Fibroblast of lung (primary cell): ENCODE data around the gene DDN. TPM values are rescaled to one million over a fixed set of nuclear protein-coding genes. Genes with fewer than 3 reads are reported as not detected.

Experiments
- DNase-seq, 2 donors: peaks; one replicate each; pipeline versions ENCODE4 v3.0.0 to v3.0.0-alpha.2; 2010; ENCODE audit warnings: low read depth in 2 of 2
- H2AFZ ChIP-seq: 2 replicates; pipeline ENCODE4 v1.5.1; 2012; ENCODE audit warnings: low read length, control low read depth, inconsistent platforms
- H3K27ac ChIP-seq: 2 replicates; pipeline ENCODE4 v1.5.1; 2011; ENCODE audit warnings: low read length, control low read depth; ENCODE audit not compliant: insufficient read depth
- H3K27me3 ChIP-seq: 2 replicates; pipeline ENCODE4 v1.5.1; 2011; ENCODE audit warnings: mild to moderate bottlenecking, low read length; ENCODE audit not compliant: control insufficient read depth, insufficient read depth
- H3K36me3 ChIP-seq: 2 replicates; pipeline ENCODE4 v1.5.1; 2011; ENCODE audit warnings: low read length; ENCODE audit not compliant: control insufficient read depth, insufficient read depth
- H3K4me1 ChIP-seq: 2 replicates; pipeline ENCODE4 v1.5.1; 2011; ENCODE audit warnings: low read length; ENCODE audit not compliant: control insufficient read depth, insufficient read depth; ENCODE audit errors: extremely low read depth
- H3K4me2 ChIP-seq: 2 replicates; pipeline ENCODE4 v1.5.1; 2011; ENCODE audit warnings: low read length, control low read depth; ENCODE audit not compliant: insufficient read depth; ENCODE audit errors: extremely low read depth
- H3K4me3 ChIP-seq, 4 experiments: fragments of 200-600 bp in 1 of 4; sonication (generic) in 1 of 4; replicated peaks in 1 of 4; 2 replicates each; pipeline ENCODE4 v1.5.1; 2011 to 2016; ENCODE audit warnings: low read length in 4 of 4, low read depth in 3 of 4, mild to moderate bottlenecking in 3 of 4, control low read depth in 2 of 4, inconsistent platforms in 1 of 4, mixed read lengths in 1 of 4; ENCODE audit not compliant: insufficient read depth in 1 of 4; ENCODE audit errors: control extremely low read depth in 1 of 4
- H3K79me2 ChIP-seq: 2 replicates; pipeline ENCODE4 v1.5.1; 2012; ENCODE audit warnings: mild to moderate bottlenecking, low read length, inconsistent platforms; ENCODE audit not compliant: control insufficient read depth, insufficient read depth
- H3K9ac ChIP-seq: 2 replicates; pipeline ENCODE4 v1.5.1; 2011; ENCODE audit warnings: mild to moderate bottlenecking, low read length, control low read depth; ENCODE audit not compliant: insufficient read depth
- H3K9me3 ChIP-seq: 2 replicates; pipeline ENCODE4 v1.5.1; 2012; ENCODE audit warnings: low read depth, low read length; ENCODE audit not compliant: control insufficient read depth, insufficient read depth
- H4K20me1 ChIP-seq: 2 replicates; pipeline ENCODE4 v1.5.1; 2011; ENCODE audit warnings: low read length; ENCODE audit not compliant: control insufficient read depth, insufficient read depth; ENCODE audit errors: extremely low read depth
- EZH2 ChIP-seq: IDR thresholded peaks from 2 replicates; pipeline ENCODE4 v1.5.1; 2012; ENCODE audit warnings: low read length, control low read depth, mild to moderate bottlenecking; ENCODE audit errors: missing control alignments
- polyA plus RNA-seq, 2 donors: library from polyadenylated mRNA; depleted of rRNA in 1 of 2; stranded (reverse) in 1 of 2; unstranded in 1 of 2; fragments of >200 nt; gene quantifications; 2 replicates each; pipeline ENCODE4 v1.2.1, GENCODE V29; 2011 to 2012; ENCODE audit warnings: missing spikeins in 1 of 2
- total RNA-seq: library from RNA; depleted of rRNA; stranded (reverse); fragments of >200 nt; gene quantifications from 2 replicates; pipeline ENCODE4 v1.2.1, GENCODE V29; 2014
- TF ChIP-seq, protein P1 (sequence below), 2 donors: IDR thresholded peaks in 1 of 2; conservative IDR thresholded peaks in 1 of 2; 1 replicate in 1 of 2; 2 replicates in 1 of 2; pipeline ENCODE4 v1.5.1; 2011 to 2012; ENCODE audit warnings: low read length in 2 of 2, control low read depth in 1 of 2, inconsistent platforms in 1 of 2, low read depth in 1 of 2, mild to moderate bottlenecking in 1 of 2

Gene DDN
- total and polyA plus RNA-seq, 2 donors (not counting 1 experiment from before 2014, with no cell fraction given): under 0.01 to 0.09 TPM

DNA sequence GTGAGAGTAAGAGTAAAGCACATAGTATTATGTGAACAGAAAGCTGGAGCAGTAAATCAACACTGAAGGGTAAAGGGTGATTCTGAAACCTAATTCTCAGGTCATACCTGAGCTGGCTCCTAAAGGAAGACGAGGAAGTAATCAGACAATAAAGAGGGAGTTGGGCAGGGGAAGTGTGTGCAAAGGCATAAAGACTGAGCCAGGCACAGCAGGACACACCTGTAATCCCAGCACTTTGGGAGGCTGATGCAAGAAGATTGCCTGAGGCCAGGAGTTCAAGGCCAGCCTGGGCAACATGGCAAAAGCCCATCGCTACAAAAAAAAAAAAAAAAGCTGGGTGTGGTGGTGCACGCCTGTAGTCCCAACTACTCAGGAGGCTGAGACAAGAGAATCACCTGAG lies 51.4 kb downstream of the DDN start:
- H3K27me3 ChIP-seq: no peaks in the 10 kb centered on the region
- no peaks in the 10 kb centered on the region for H3K4me1 ChIP-seq
- TF ChIP-seq EZH2: no peak
- TF ChIP-seq, protein P1, sequence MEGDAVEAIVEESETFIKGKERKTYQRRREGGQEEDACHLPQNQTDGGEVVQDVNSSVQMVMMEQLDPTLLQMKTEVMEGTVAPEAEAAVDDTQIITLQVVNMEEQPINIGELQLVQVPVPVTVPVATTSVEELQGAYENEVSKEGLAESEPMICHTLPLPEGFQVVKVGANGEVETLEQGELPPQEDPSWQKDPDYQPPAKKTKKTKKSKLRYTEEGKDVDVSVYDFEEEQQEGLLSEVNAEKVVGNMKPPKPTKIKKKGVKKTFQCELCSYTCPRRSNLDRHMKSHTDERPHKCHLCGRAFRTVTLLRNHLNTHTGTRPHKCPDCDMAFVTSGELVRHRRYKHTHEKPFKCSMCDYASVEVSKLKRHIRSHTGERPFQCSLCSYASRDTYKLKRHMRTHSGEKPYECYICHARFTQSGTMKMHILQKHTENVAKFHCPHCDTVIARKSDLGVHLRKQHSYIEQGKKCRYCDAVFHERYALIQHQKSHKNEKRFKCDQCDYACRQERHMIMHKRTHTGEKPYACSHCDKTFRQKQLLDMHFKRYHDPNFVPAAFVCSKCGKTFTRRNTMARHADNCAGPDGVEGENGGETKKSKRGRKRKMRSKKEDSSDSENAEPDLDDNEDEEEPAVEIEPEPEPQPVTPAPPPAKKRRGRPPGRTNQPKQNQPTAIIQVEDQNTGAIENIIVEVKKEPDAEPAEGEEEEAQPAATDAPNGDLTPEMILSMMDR (conservative IDR thresholded peaks at IDR 0.05 in 1 of 2, IDR thresholded peaks at IDR 0.05 in 1 of 2; ENCODE audit: low read depth in 1 of 2, low read length in 2 of 2): no peak
- H3K36me3 ChIP-seq: peaks cover 2% of the 10 kb centered on the region
- no peak overlapping the region for H3K4me2 ChIP-seq
- no peak overlapping the region for H3K4me3 ChIP-seq
- no peak overlapping the region for H2AFZ ChIP-seq
- DNase-seq: no peak
- H3K9me3 ChIP-seq: no peaks in the 10 kb centered on the region
- H4K20me1 ChIP-seq: no peaks in the 10 kb centered on the region
- peaks cover 33% of the 10 kb centered on the region for H3K79me2 ChIP-seq
- no peak overlapping the region for H3K9ac ChIP-seq
- no peak overlapping the region for H3K27ac ChIP-seq

DNA sequence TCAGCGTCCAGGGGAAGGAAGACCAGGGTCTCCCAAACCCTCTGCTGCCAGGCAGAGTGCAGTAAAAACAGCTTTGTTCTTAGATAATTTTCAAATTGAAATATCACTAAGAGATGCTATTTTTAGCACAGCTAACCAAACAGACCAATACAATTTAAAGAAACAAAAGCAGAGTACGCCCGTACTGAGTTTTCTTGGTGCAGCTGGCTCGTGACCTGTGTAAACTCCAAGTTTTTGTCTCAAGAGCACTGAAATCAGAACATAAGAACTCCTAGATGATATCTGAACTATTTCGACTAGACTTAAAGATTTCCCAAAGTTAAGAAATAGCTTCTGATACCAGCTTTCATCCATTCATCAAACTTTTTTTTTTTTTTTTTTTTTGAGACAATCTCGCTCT lies 52.2 kb downstream of the DDN start:
- no peaks in the 10 kb centered on the region for H3K36me3 ChIP-seq
- no peaks in the 10 kb centered on the region for H4K20me1 ChIP-seq
- no peak overlapping the region for H3K27ac ChIP-seq
- peaks cover 27% of the 10 kb centered on the region for H3K79me2 ChIP-seq
- DNase-seq: no peak
- no peak overlapping the region for H2AFZ ChIP-seq
- no peak overlapping the region for H3K9ac ChIP-seq
- no peaks in the 10 kb centered on the region for H3K4me1 ChIP-seq
- TF ChIP-seq EZH2: no peak
- TF ChIP-seq, protein P1 (conservative IDR thresholded peaks at IDR 0.05 in 1 of 2, IDR thresholded peaks at IDR 0.05 in 1 of 2; ENCODE audit: low read depth in 1 of 2, low read length in 2 of 2): no peak
- H3K9me3 ChIP-seq: no peaks in the 10 kb centered on the region
- H3K27me3 ChIP-seq: no peaks in the 10 kb centered on the region
- no peak overlapping the region for H3K4me3 ChIP-seq
- H3K4me2 ChIP-seq: no peak overlapping the region

DNA sequence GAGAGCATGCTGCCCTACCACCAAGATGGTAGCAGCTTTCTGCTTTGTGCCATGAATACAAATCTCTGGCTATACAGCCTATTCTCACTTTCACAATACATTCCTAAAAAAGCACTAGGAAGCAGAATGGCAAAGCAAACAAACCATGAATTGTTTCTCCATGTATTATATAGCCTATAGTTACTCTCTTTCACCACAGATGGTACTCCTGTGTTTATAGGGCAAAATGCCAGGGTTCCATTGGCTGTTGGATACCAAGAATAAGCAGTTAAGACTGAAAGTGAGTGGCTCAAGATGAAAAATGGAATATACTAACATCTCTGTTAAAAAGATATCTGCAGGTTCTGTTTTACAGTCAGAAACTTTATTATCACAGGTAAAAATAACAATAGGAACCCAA lies 53.0 kb downstream of the DDN start:
- Histone ChIP-seq H3K4me3 (no peak overlapping the region), H3K9me3 (no peaks in the 10 kb centered on the region), H3K9ac (no peak overlapping the region), H3K36me3 (no peaks in the 10 kb centered on the region), H4K20me1 (no peaks in the 10 kb centered on the region), H2AFZ (no peak overlapping the region), H3K4me1 (no peaks in the 10 kb centered on the region), H3K4me2 (no peak overlapping the region), H3K27me3 (no peaks in the 10 kb centered on the region), H3K79me2 (peaks cover 27% of the 10 kb centered on the region), H3K27ac (no peak overlapping the region)
- TF ChIP-seq EZH2: no peak
- TF ChIP-seq, protein P1 (conservative IDR thresholded peaks at IDR 0.05 in 1 of 2, IDR thresholded peaks at IDR 0.05 in 1 of 2; ENCODE audit: low read depth in 1 of 2, low read length in 2 of 2): no peak
- DNase-seq: peak in 1 of 2 donors; percentile 61

Other genes with a start within 250 kb of the DDN start
- gene ADCY6, start 210.3 kb downstream of the DDN start, total RNA-seq: 34.7 and 53.2 TPM in 2 replicates
- gene ADCY6, start 210.3 kb downstream of the DDN start, polyA plus RNA-seq: 14.4 and 27.4 TPM in 2 replicates
- 18.5 and 28.4 TPM in 2 replicates for gene CACNB3, start 180.9 kb downstream of the DDN start, total RNA-seq
- 40.6 and 46.2 TPM in 2 replicates for gene CACNB3, start 180.9 kb downstream of the DDN start, polyA plus RNA-seq
- 62.4 and 65.5 TPM in 2 replicates for gene DDX23, start 147.2 kb downstream of the DDN start, total RNA-seq
- gene DDX23, start 147.2 kb downstream of the DDN start, polyA plus RNA-seq: 48.6 and 65.1 TPM in 2 replicates
- under 0.01 and 0.17 TPM in 2 replicates for gene RND1, start 133.5 kb downstream of the DDN start, total RNA-seq
- gene RND1, start 133.5 kb downstream of the DDN start, polyA plus RNA-seq: 0.08 and 0.12 TPM in 2 replicates
- 10.0 and 12.6 TPM in 2 replicates for gene FKBP11, start 73.9 kb downstream of the DDN start, total RNA-seq
- 20.8 and 48.8 TPM in 2 replicates for gene FKBP11, start 73.9 kb downstream of the DDN start, polyA plus RNA-seq
- 24.7 and 28.1 TPM in 2 replicates for gene ARF3, start 41.9 kb downstream of the DDN start, total RNA-seq
- 182 and 220 TPM in 2 replicates for gene ARF3, start 41.9 kb downstream of the DDN start, polyA plus RNA-seq
- gene WNT10B, start 27.6 kb downstream of the DDN start, total RNA-seq: under 0.01 TPM in 1 of 2 replicates, not detected in the other
- gene WNT10B, start 27.6 kb downstream of the DDN start, polyA plus RNA-seq: 0.05 and 0.11 TPM in 2 replicates
- gene WNT1, start 21.1 kb downstream of the DDN start, total RNA-seq: not detected in 2 replicates
- not detected in 2 replicates for gene WNT1, start 21.1 kb downstream of the DDN start, polyA plus RNA-seq
- gene PRKAG1, start 19.4 kb upstream of the DDN start, total RNA-seq: 65.2 and 76.5 TPM in 2 replicates
- 107 and 110 TPM in 2 replicates for gene PRKAG1, start 19.4 kb upstream of the DDN start, polyA plus RNA-seq
- 21.1 and 33.0 TPM in 2 replicates for gene KMT2D, start 61.4 kb upstream of the DDN start, total RNA-seq
- gene KMT2D, start 61.4 kb upstream of the DDN start, polyA plus RNA-seq: 7.3 and 10.0 TPM in 2 replicates
- gene RHEBL1, start 70.6 kb upstream of the DDN start, total RNA-seq: 0.33 and 0.51 TPM in 2 replicates
- gene RHEBL1, start 70.6 kb upstream of the DDN start, polyA plus RNA-seq: 0.28 and 0.41 TPM in 2 replicates
- gene DHH, start 95.4 kb upstream of the DDN start, total RNA-seq: under 0.01 TPM in 2 replicates
- 0.01 TPM in 2 replicates for gene DHH, start 95.4 kb upstream of the DDN start, polyA plus RNA-seq
- gene LMBR1L, start 111.5 kb upstream of the DDN start, total RNA-seq: 53.2 and 54.2 TPM in 2 replicates
- 28.0 and 30.9 TPM in 2 replicates for gene LMBR1L, start 111.5 kb upstream of the DDN start, polyA plus RNA-seq
- 656 and 1,258 TPM in 2 replicates for gene TUBA1B, start 132.0 kb upstream of the DDN start, total RNA-seq
- 3,083 and 6,675 TPM in 2 replicates for gene TUBA1B, start 132.0 kb upstream of the DDN start, polyA plus RNA-seq
- 772 and 888 TPM in 2 replicates for gene TUBA1A, start 189.7 kb upstream of the DDN start, total RNA-seq
- 2,642 and 3,496 TPM in 2 replicates for gene TUBA1A, start 189.7 kb upstream of the DDN start, polyA plus RNA-seq